AG04450 (cell line): ENCODE measurements around the gene RAPGEF1. TPM values are rescaled to one million over a fixed set of nuclear protein-coding genes. Genes with fewer than 3 reads are reported as not detected.

Source experiments
- CTCF ChIA-PET: fragments of 300-600, 350-600 bp; formaldehyde crosslinking; extraction: SDS; loops from one replicate; lab custom pipeline; 2022; ENCODE audit warnings: antibody characterized with exemption, inconsistent platforms; lab: Charles Lee
- POLR2A ChIA-PET: fragments of 350-600 bp; formaldehyde crosslinking; extraction: SDS; loops from one replicate; lab custom pipeline; 2021; ENCODE audit warnings: antibody characterized with exemption, inconsistent platforms; lab: Yijun Ruan, JAX
- DNase-seq: peaks from one replicate; pipeline ENCODE4 v3.0.0-alpha.2; 2011; ENCODE audit warnings: low read depth, low spot score
- H3K27ac ChIP-seq: one replicate; pipeline ENCODE4 v1.5.1; 2012; ENCODE audit warnings: low read depth, low read length, control low read depth
- H3K27me3 ChIP-seq: one replicate; pipeline ENCODE4 v1.6.0; 2012; ENCODE audit warnings: low read length; ENCODE audit not compliant: control insufficient read depth, insufficient read depth
- H3K4me3 ChIP-seq: 2 replicates; pipeline ENCODE4 v1.5.1; 2011; ENCODE audit warnings: mild to moderate bottlenecking, low read depth, low read length, control low read depth
- H3K9me3 ChIP-seq: 2 replicates; pipeline ENCODE4 v1.5.1; 2012; ENCODE audit warnings: low read length; ENCODE audit not compliant: control insufficient read depth, insufficient read depth
- CTCF ChIP-seq: IDR thresholded peaks from 2 replicates; pipeline ENCODE4 v1.5.1; 2011; ENCODE audit warnings: low read depth, low read length, control low read depth, inconsistent platforms
- polyA plus RNA-seq: library from polyadenylated mRNA; depleted of rRNA; stranded (reverse); fragments of >200 nt; gene quantifications from 2 replicates; pipeline ENCODE4 v1.2.3, GENCODE V29; 2011

Gene RAPGEF1
- polyA plus RNA-seq, 1 experiment: 27.6 TPM

- DNase-seq: no peak
- Histone ChIP-seq H3K4me3 (no peak overlapping the region), H3K27ac (no peak overlapping the region), H3K27me3 (no peaks in the 10 kb centered on the region), H3K9me3 (no peaks in the 10 kb centered on the region)
- POLR2A ChIA-PET: no interaction called here
- CTCF ChIA-PET: no interaction called here
- no peak for TF ChIP-seq CTCF
Measured at GRCh38 chr9:131577005-131578000, 162.6 kb downstream of the RAPGEF1 start.

GRCh38 chr9:131575946-131576853, 163.7 kb downstream of the RAPGEF1 start:
- H3K9me3 ChIP-seq: no peaks in the 10 kb centered on the region
- H3K27ac ChIP-seq: no peak overlapping the region
- POLR2A ChIA-PET: no interaction called here
- CTCF ChIA-PET: no interaction called here
- no peak for DNase-seq
- H3K27me3 ChIP-seq: no peaks in the 10 kb centered on the region
- TF ChIP-seq CTCF: no peak
- no peak overlapping the region for H3K4me3 ChIP-seq

GRCh38 chr9:131574730-131575640, 164.9 kb downstream of the RAPGEF1 start:
- no peak for DNase-seq
- CTCF ChIA-PET: no interaction called here
- no peak overlapping the region for H3K27ac ChIP-seq
- no peak overlapping the region for H3K4me3 ChIP-seq
- no peaks in the 10 kb centered on the region for H3K9me3 ChIP-seq
- POLR2A ChIA-PET: no interaction called here
- H3K27me3 ChIP-seq: no peaks in the 10 kb centered on the region
- TF ChIP-seq CTCF: no peak

GRCh38 chr9:131567910-131568309, 172.0 kb downstream of the RAPGEF1 start:
- H3K4me3 ChIP-seq: no peak overlapping the region
- CTCF ChIA-PET: no interaction called here
- TF ChIP-seq CTCF: no peak
- DNase-seq: no peak
- POLR2A ChIA-PET: interaction anchor here (0.6 kb wide), 1 partner anchor 205 kb away, joined by 3 read pairs; no protein-coding TSS in a partner anchor
- H3K27me3 ChIP-seq: no peaks in the 10 kb centered on the region
- no peak overlapping the region for H3K27ac ChIP-seq
- peaks cover 3% of the 10 kb centered on the region for H3K9me3 ChIP-seq
